IMR-90 (cell line): ENCODE results near the gene GPR183. TPM values are rescaled to one million over a fixed set of nuclear protein-coding genes. Genes with fewer than 3 reads are reported as not detected.

Experiments
- ATAC-seq: fragments of 200-7000 bp; cut with Tn5 transposase; 2 replicates; pipeline ENCODE4 v1.9.1; 2020; ENCODE audit warnings: low read depth, mild to moderate bottlenecking, moderate library complexity
- BruUV-seq: library from RNA; stranded (reverse); fragments of 400-500 nt; replicated peaks from 2 replicates; lab custom pipeline; 2021; lab: Mats Ljungman, UMichigan
- CTCF ChIA-PET: fragments of 300-600 bp; formaldehyde crosslinking; extraction: SDS; loops from one replicate; lab custom pipeline; 2021; ENCODE audit warnings: antibody characterized with exemption; lab: Yijun Ruan, JAX
- POLR2A ChIA-PET: fragments of 300-600 bp; sonication (Branson Sonifier 250); formaldehyde crosslinking; loops from one replicate; lab custom pipeline; 2022; ENCODE audit warnings: antibody characterized with exemption; ENCODE audit not compliant: unreplicated experiment; lab: Charles Lee
- DNase-seq: peaks from one replicate; pipeline ENCODE4 v3.0.0; 2013
- H2AFZ ChIP-seq: replicated peaks from 2 replicates; pipeline ENCODE3; 2013; ENCODE audit warnings: low read length, mild to moderate bottlenecking; ENCODE audit not compliant: poor library complexity
- H2AK5ac ChIP-seq: 2 replicates; pipeline ENCODE4 v1.6.1; 2013; ENCODE audit warnings: low read depth, low read length, inconsistent platforms
- H2AK9ac ChIP-seq: replicated peaks from 2 replicates; pipeline ENCODE3; 2013; ENCODE audit warnings: mild to moderate bottlenecking, low read depth, low read length, moderate library complexity; ENCODE audit not compliant: poor library complexity
- H2BK120ac ChIP-seq: 2 replicates; pipeline ENCODE4 v1.6.1; 2013; ENCODE audit warnings: low read depth, low read length, inconsistent platforms
- H2BK15ac ChIP-seq: 3 replicates; pipeline ENCODE4 v1.6.1; 2013; ENCODE audit warnings: low read depth, low read length, inconsistent platforms
- H2BK20ac ChIP-seq: 2 replicates; pipeline ENCODE4 v1.6.1; 2013; ENCODE audit warnings: low read depth, mild to moderate bottlenecking, inconsistent platforms, low read length, moderate library complexity
- H2BK5ac ChIP-seq: 2 replicates; pipeline ENCODE4 v1.6.1; 2013; ENCODE audit warnings: mild to moderate bottlenecking, low read depth, low read length, inconsistent platforms; ENCODE audit not compliant: poor library complexity, severe bottlenecking
- H3K14ac ChIP-seq: replicated peaks from 2 replicates; pipeline ENCODE4 v1.6.1; 2013; ENCODE audit warnings: low read depth, low read length, inconsistent platforms
- H3K18ac ChIP-seq: 2 replicates; pipeline ENCODE4 v1.6.1; 2013; ENCODE audit warnings: low read depth, low read length, control low read depth
- H3K23ac ChIP-seq: 2 replicates; pipeline ENCODE4 v1.6.1; 2013; ENCODE audit warnings: low read depth, low read length, inconsistent platforms
- H3K27ac ChIP-seq: 2 replicates; pipeline ENCODE4 v1.5.1; 2013; ENCODE audit warnings: mild to moderate bottlenecking, control low read depth, low read length; ENCODE audit not compliant: insufficient read depth
- H3K27me3 ChIP-seq: 2 replicates; pipeline ENCODE4 v1.6.1; 2013; ENCODE audit warnings: low read length; ENCODE audit not compliant: control insufficient read depth, insufficient read depth
- H3K36me3 ChIP-seq: 2 replicates; pipeline ENCODE4 v1.6.1; 2013; ENCODE audit warnings: low read length, mixed read lengths; ENCODE audit not compliant: control insufficient read depth, insufficient read depth
- H3K4ac ChIP-seq: 2 replicates; pipeline ENCODE4 v1.6.1; 2013; ENCODE audit warnings: low read depth, low read length, inconsistent platforms
- H3K4me1 ChIP-seq: 2 replicates; pipeline ENCODE4 v1.6.1; 2013; ENCODE audit warnings: low read length, mixed read lengths; ENCODE audit not compliant: control insufficient read depth, insufficient read depth
- H3K4me2 ChIP-seq: 2 replicates; pipeline ENCODE4 v1.6.1; 2013; ENCODE audit warnings: low read depth, mild to moderate bottlenecking, control low read depth, low read length, moderate library complexity
- H3K4me3 ChIP-seq: 2 replicates; pipeline ENCODE4 v1.5.1; 2013; ENCODE audit warnings: low read depth, mild to moderate bottlenecking, control low read depth, low read length, moderate library complexity; ENCODE audit not compliant: insufficient read depth
- H3K56ac ChIP-seq: 2 replicates; pipeline ENCODE4 v1.6.1; 2013; ENCODE audit warnings: low read length, inconsistent platforms; ENCODE audit not compliant: insufficient read depth; ENCODE audit errors: extremely low read depth
- H3K79me1 ChIP-seq, 2 experiments: 2 replicates each; pipeline ENCODE4 v1.6.1; 2013; ENCODE audit warnings: low read length in 2 of 2, inconsistent platforms in 1 of 2, low read depth in 1 of 2
- H3K9ac ChIP-seq: 2 replicates; pipeline ENCODE4 v1.6.1; 2013; ENCODE audit warnings: low read depth, low read length, control low read depth
- H3K9me1 ChIP-seq: 2 replicates; pipeline ENCODE4 v1.6.1; 2013; ENCODE audit warnings: low read length, inconsistent platforms; ENCODE audit not compliant: insufficient read depth
- H3K9me3 ChIP-seq: 2 replicates; pipeline ENCODE4 v1.6.1; 2013; ENCODE audit warnings: low read length; ENCODE audit not compliant: control insufficient read depth, insufficient read depth
- H4K20me1 ChIP-seq: 2 replicates; pipeline ENCODE4 v1.6.1; 2013; ENCODE audit warnings: low read length, inconsistent platforms; ENCODE audit not compliant: insufficient read depth
- H4K5ac ChIP-seq: 2 replicates; pipeline ENCODE4 v1.6.1; 2013; ENCODE audit warnings: mild to moderate bottlenecking, low read depth, low read length, control low read depth
- H4K8ac ChIP-seq, 2 experiments: 2 replicates each; pipeline ENCODE4 v1.6.1; 2013; ENCODE audit warnings: low read depth in 2 of 2, low read length in 2 of 2, control low read depth in 1 of 2, inconsistent platforms in 1 of 2
- H4K91ac ChIP-seq: 2 replicates; pipeline ENCODE4 v1.6.1; 2013; ENCODE audit warnings: low read depth, low read length, inconsistent platforms; ENCODE audit not compliant: insufficient read depth
- BHLHE40 ChIP-seq: fragments of 150-350 bp; IDR thresholded peaks from 2 replicates; pipeline ENCODE4 v1.6.1; 2016; ENCODE audit warnings: mild to moderate bottlenecking, low read depth, low read length
- CEBPB ChIP-seq: IDR thresholded peaks from 2 replicates; pipeline ENCODE4 v1.6.1; 2012; ENCODE audit warnings: low read depth, low read length, improper control_type of control experiment
- CHD1 ChIP-seq: IDR thresholded peaks from 2 replicates; pipeline ENCODE4 v1.6.1; 2012; ENCODE audit warnings: low read depth, low read length, improper control_type of control experiment
- CTCF ChIP-seq: conservative IDR thresholded peaks from 2 replicates; pipeline ENCODE4 v1.5.1; 2012; ENCODE audit warnings: mild to moderate bottlenecking, low read depth, low read length, improper control_type of control experiment
- ELK1 ChIP-seq: fragments of 150-350 bp; IDR thresholded peaks from 2 replicates; pipeline ENCODE4 v1.6.1; 2016; ENCODE audit warnings: low read depth, mild to moderate bottlenecking, low read length, moderate library complexity, borderline replicate concordance
- MAFK ChIP-seq: IDR thresholded peaks from 2 replicates; pipeline ENCODE4 v1.6.1; 2012; ENCODE audit warnings: low read depth, low read length, improper control_type of control experiment
- MXI1 ChIP-seq: IDR thresholded peaks from 2 replicates; pipeline ENCODE4 v1.6.1; 2012; ENCODE audit warnings: low read depth, mild to moderate bottlenecking, low read length, moderate library complexity, borderline replicate concordance
- NFE2L2 ChIP-seq: fragments of 150-350 bp; IDR thresholded peaks from 2 replicates; pipeline ENCODE4 v1.6.1; 2016; ENCODE audit warnings: low read depth, mild to moderate bottlenecking, low read length
- RCOR1 ChIP-seq: IDR thresholded peaks from 2 replicates; pipeline ENCODE4 v1.6.1; 2012; ENCODE audit warnings: mild to moderate bottlenecking, low read length, improper control_type of control experiment; ENCODE audit not compliant: insufficient replicate concordance
- RFX5 ChIP-seq: IDR thresholded peaks from 2 replicates; pipeline ENCODE4 v1.8.0; 2012; ENCODE audit warnings: low read depth, mild to moderate bottlenecking, low read length, moderate library complexity
- WGBS, 2 experiments: methylation state at CpG; one replicate each; pipeline versions ENCODE4 v1.1.5 to v1.1.7; 2013; ENCODE audit warnings: missing lambda C conversion rate in 2 of 2; ENCODE audit not compliant: insufficient read length in 1 of 2; ENCODE audit errors: extremely low coverage in 2 of 2; 5-methylcytosine and 5-hydroxymethylcytosine counted together
- dilution Hi-C: fragments of 300-500 bp; cut with HindIII; formaldehyde crosslinking; loops from one replicate; pipeline ENCODE4 v1.14.3; 2018; ENCODE audit warnings: low sequenced_read_pairs; ENCODE audit not compliant: unreplicated experiment
- in situ Hi-C: fragments of 300-500 bp; cut with MboI; formaldehyde crosslinking; loops from 3 replicates; pipeline ENCODE4 v1.14.3; 2019; ENCODE audit warnings: low sequenced_read_pairs, inconsistent platforms, mixed read lengths
- intact Hi-C: fragments of 100-400 bp; cut with micrococcal nuclease; formaldehyde crosslinking; loops from 2 replicates; pipeline ENCODE4 v1.10.0; 2022
- polyA plus RNA-seq, 3 experiments: library from polyadenylated mRNA; depleted of rRNA; stranded (reverse); fragments of >200 nt; gene quantifications; 2 replicates each; pipeline ENCODE4 v1.2.3, GENCODE V29; 2012; ENCODE audit warnings: low replicate concordance in 1 of 3
- total RNA-seq: library from RNA; depleted of rRNA; stranded (reverse); fragments of >200 nt; gene quantifications from 2 replicates; pipeline ENCODE4 v1.2.3, GENCODE V29; 2012

GPR183 gene
- total and polyA plus RNA-seq, 2 of the 4 experiments (the other 2 are of a cell fraction) = 0.18 to 0.31 TPM

DNA sequence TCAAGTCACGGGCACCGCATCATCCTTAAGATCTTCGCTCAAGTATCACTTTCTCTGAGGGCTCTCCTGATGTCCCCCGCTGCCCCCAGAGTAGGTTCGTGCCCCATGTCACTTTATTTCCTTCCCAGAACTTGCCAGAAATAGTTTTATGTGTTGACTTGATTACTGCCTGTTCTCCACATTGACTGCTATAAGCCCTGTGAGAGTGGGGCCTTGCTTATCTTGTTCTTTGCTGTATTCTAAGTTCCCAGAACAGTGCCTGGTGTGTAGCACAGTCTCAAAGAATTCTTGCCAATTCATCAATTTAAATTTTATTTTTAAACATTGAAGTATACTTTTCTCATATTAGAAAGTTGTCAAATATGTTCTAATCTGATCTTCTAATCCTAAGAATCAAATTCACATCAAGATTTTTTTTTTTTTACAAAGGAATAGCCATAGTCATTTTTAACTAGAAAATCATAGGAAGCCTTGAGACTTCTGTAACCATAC, 32.1 kb upstream of the GPR183 start:
- WGBS, 2 experiments = 100% methylated on average over 2 of the region's 5 CpGs; no CpG with 5 or more reads in 1 of the 2 experiments
- no peak overlapping the region for H2BK120ac ChIP-seq
- dilution Hi-C loops (no loop called here), in situ Hi-C loops (no loop called here), intact Hi-C loops (no loop called here)
- peaks cover 7% of the 10 kb centered on the region; the same call in 1 of the 2 replicates for H3K9me1 ChIP-seq
- no peak overlapping the region for H2BK20ac ChIP-seq
- no peak overlapping the region for H3K4me2 ChIP-seq
- H3K27ac ChIP-seq = no peak overlapping the region
- no peak overlapping the region for H3K18ac ChIP-seq
- H4K5ac ChIP-seq = no peak overlapping the region
- H3K36me3 ChIP-seq = peaks cover 13% of the 10 kb centered on the region
- DNase-seq = no peak
- H3K79me1 ChIP-seq = no peaks in the 10 kb centered on the region
- TF ChIP-seq RFX5 (no peak), ELK1 (no peak), NFE2L2 (no peak), CEBPB (no peak), BHLHE40 (no peak), MXI1 (no peak), CTCF (no peak), MAFK (no peak), RCOR1 (no peak), CHD1 (no peak)
- no peaks in the 10 kb centered on the region for H3K9me3 ChIP-seq
- H4K91ac ChIP-seq = no peak overlapping the region
- H3K4me1 ChIP-seq = peaks cover 5% of the 10 kb centered on the region
- ATAC-seq = no peak
- POLR2A ChIA-PET = no interaction called here
- no peak overlapping the region for H2AFZ ChIP-seq
- H3K23ac ChIP-seq = no peak overlapping the region
- H3K9ac ChIP-seq = no peak overlapping the region
- no peaks in the 10 kb centered on the region for H3K27me3 ChIP-seq
- H2BK5ac ChIP-seq = no peak overlapping the region
- CTCF ChIA-PET = no interaction called here
- H3K4me3 ChIP-seq = no peak overlapping the region
- no peaks in the 10 kb centered on the region for H4K20me1 ChIP-seq
- no peak overlapping the region for H4K8ac ChIP-seq
- no peak overlapping the region for H3K14ac ChIP-seq
- no peak overlapping the region for H3K4ac ChIP-seq
- H2AK9ac ChIP-seq = no peak overlapping the region
- H3K56ac ChIP-seq = no peak overlapping the region
- no peak overlapping the region for H2AK5ac ChIP-seq
- BruUV-seq = no TSS peak
- H2BK15ac ChIP-seq = no peak overlapping the region
